ENCODE results near the gene OOSP3. TPM values are rescaled to one million over a fixed set of nuclear protein-coding genes. Genes with fewer than 3 reads are reported as not detected.

The OOSP3 gene
- total RNA-seq, 2 donors from 2014 or later = not detected

DNA sequence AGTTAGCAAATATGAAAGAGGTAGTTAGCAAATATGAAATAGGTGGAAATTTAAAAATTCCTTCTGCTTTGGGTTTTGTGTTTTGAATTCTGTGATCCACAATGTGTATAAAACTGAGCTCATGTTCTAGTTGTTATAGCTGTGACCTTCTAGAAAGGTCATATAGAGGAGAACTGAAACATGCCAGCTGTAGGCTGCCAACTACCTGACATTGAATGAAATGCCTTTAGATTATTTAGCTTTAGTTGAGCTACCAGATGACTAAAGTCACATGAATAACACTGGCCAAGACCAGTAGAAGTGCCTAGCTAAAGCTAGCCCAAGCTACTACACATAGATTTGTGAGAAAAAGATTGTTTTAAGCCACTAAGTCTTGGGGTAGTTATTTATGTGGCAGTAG is 6.5 kb upstream of the OOSP3 start:
- H3K4me3 ChIP-seq = no peak overlapping the region
- intact Hi-C loops (cut with DNase I) = no loop called here
- H3K27ac ChIP-seq = no peak overlapping the region
- TF ChIP-seq CTCF (IDR thresholded peaks at IDR 0.05) (no peak), POLR2A (IDR thresholded peaks at IDR 0.05) (no peak)
- H3K36me3 ChIP-seq (replicated peaks in 1 of 2; ENCODE audit: insufficient read depth in 1 of 2, low read depth in 2 of 2) = no peaks in the 10 kb centered on the region
- H3K27me3 ChIP-seq = no peaks in the 10 kb centered on the region
- no peak for ATAC-seq
- H3K9me3 ChIP-seq = no peaks in the 10 kb centered on the region
- peaks cover 14% of the 10 kb centered on the region for H3K4me1 ChIP-seq
- peak in 1 of 4 donors; percentile 11 for DNase-seq

GRCh38 chr11:59875856-59876519 is 2.6 kb upstream of the OOSP3 start:
- 13 to 17% methylated on average over 9 of the region's 9 CpGs for whole genome bisulfite sequencing, 2 donors
- peak overlapping the region in 3 of 4 donors; percentile 32 to 59 (median 43) for H3K27ac ChIP-seq
- DNase-seq (peak in 1 of 4 donors; percentile 10), ATAC-seq (peak; percentile 92)
- no peak for TF ChIP-seq CTCF (IDR thresholded peaks at IDR 0.05)
- no peak for TF ChIP-seq POLR2A (IDR thresholded peaks at IDR 0.05)
- H3K36me3 ChIP-seq (replicated peaks in 1 of 2; ENCODE audit: insufficient read depth in 1 of 2, low read depth in 2 of 2) = no peaks in the 10 kb centered on the region
- H3K4me3 ChIP-seq = no peak overlapping the region
- H3K4me1 ChIP-seq = peaks cover 25% of the 10 kb centered on the region
- intact Hi-C loops (cut with DNase I) = no loop called here
- H3K27me3 ChIP-seq = no peaks in the 10 kb centered on the region
- H3K9me3 ChIP-seq = no peaks in the 10 kb centered on the region

GRCh38 chr11:59877325-59877724 is 1.3 kb upstream of the OOSP3 start:
- DNase-seq (no peak), ATAC-seq (no peak)
- no peak for TF ChIP-seq CTCF (IDR thresholded peaks at IDR 0.05)
- no peak for TF ChIP-seq POLR2A (IDR thresholded peaks at IDR 0.05)
- Histone ChIP-seq H3K4me1 (peaks cover 25% of the 10 kb centered on the region), H3K9me3 (no peaks in the 10 kb centered on the region), H3K27me3 (no peaks in the 10 kb centered on the region), H3K4me3 (no peak overlapping the region), H3K27ac (no peak overlapping the region), H3K36me3 (replicated peaks in 1 of 2; ENCODE audit: insufficient read depth in 1 of 2, low read depth in 2 of 2) (no peaks in the 10 kb centered on the region)
- intact Hi-C loops (cut with DNase I) = no loop called here

GRCh38 chr11:59877784-59878183 is 798 bp upstream of the OOSP3 start:
- DNase-seq (no peak), ATAC-seq (no peak)
- no peak for TF ChIP-seq CTCF (IDR thresholded peaks at IDR 0.05)
- no peak for TF ChIP-seq POLR2A (IDR thresholded peaks at IDR 0.05)
- H3K36me3 ChIP-seq (replicated peaks in 1 of 2; ENCODE audit: insufficient read depth in 1 of 2, low read depth in 2 of 2) = no peaks in the 10 kb centered on the region
- no peaks in the 10 kb centered on the region for H3K9me3 ChIP-seq
- H3K4me1 ChIP-seq = peaks cover 25% of the 10 kb centered on the region
- H3K27me3 ChIP-seq = no peaks in the 10 kb centered on the region
- H3K4me3 ChIP-seq = no peak overlapping the region
- intact Hi-C loops (cut with DNase I) = no loop called here
- H3K27ac ChIP-seq = no peak overlapping the region

GRCh38 chr11:59879567-59879966 is 985 bp downstream of the OOSP3 start:
- no peak overlapping the region for H3K4me3 ChIP-seq
- WGBS, 2 donors = 67 to 73% methylated on average over 1 of the region's 1 CpG
- no peaks in the 10 kb centered on the region for H3K36me3 ChIP-seq (replicated peaks in 1 of 2; ENCODE audit: insufficient read depth in 1 of 2, low read depth in 2 of 2)
- no peaks in the 10 kb centered on the region for H3K27me3 ChIP-seq
- no peak overlapping the region for H3K27ac ChIP-seq
- TF ChIP-seq POLR2A (IDR thresholded peaks at IDR 0.05) (no peak), CTCF (IDR thresholded peaks at IDR 0.05) (no peak)
- no peak for DNase-seq
- intact Hi-C loops (cut with DNase I) = no loop called here
- no peak for ATAC-seq
- H3K4me1 ChIP-seq = peaks cover 25% of the 10 kb centered on the region
- H3K9me3 ChIP-seq = no peaks in the 10 kb centered on the region
